Neural cell (in vitro differentiated cells): ENCODE data around the gene PTPRN2. TPM values are rescaled to one million over a fixed set of nuclear protein-coding genes. Genes with fewer than 3 reads are reported as not detected.

Experiments used
- H2AFZ ChIP-seq: fragments of 200-600, 300-800 bp; sonication (generic), shearing (Covaris generic); 2 replicates; pipeline ENCODE4 v1.6.0; 2014; ENCODE audit warnings: low read depth, mild to moderate bottlenecking, antibody characterized with exemption, low read length, moderate library complexity
- H3F3A ChIP-seq: fragments of 200-600 bp; shearing (Covaris generic); 2 replicates; pipeline ENCODE4 v1.6.1; 2016; ENCODE audit warnings: mild to moderate bottlenecking, moderate library complexity, mixed read lengths, antibody characterized with exemption, low read length; ENCODE audit not compliant: insufficient read depth, poor library complexity, severe bottlenecking
- H3K27ac ChIP-seq: fragments of 200-600, 300-800 bp; sonication (generic), shearing (Covaris generic); 2 replicates; pipeline ENCODE4 v1.5.1; 2014; ENCODE audit warnings: mild to moderate bottlenecking, low read length, moderate library complexity
- H3K27me3 ChIP-seq: fragments of 300-800, 200-600 bp; sonication (generic), shearing (Covaris generic); 2 replicates; pipeline ENCODE4 v1.6.0; 2014; ENCODE audit warnings: mild to moderate bottlenecking, low read depth, low read length, moderate library complexity; ENCODE audit not compliant: insufficient read depth
- H3K36me3 ChIP-seq: fragments of 300-800, 200-600 bp; sonication (generic), shearing (Covaris generic); 2 replicates; pipeline ENCODE4 v1.5.1; 2014; ENCODE audit warnings: mild to moderate bottlenecking, antibody characterized with exemption, low read length, moderate library complexity; ENCODE audit not compliant: insufficient read depth
- H3K4me2 ChIP-seq: fragments of 300-800, 200-600 bp; sonication (generic), shearing (Covaris generic); 2 replicates; pipeline ENCODE4 v1.6.0; 2014; ENCODE audit warnings: mild to moderate bottlenecking, low read length
- H3K4me3 ChIP-seq: fragments of 300-800, 200-600 bp; sonication (generic), shearing (Covaris generic); 2 replicates; pipeline ENCODE4 v1.5.1; 2014; ENCODE audit warnings: mild to moderate bottlenecking, low read length, moderate library complexity
- H3K79me2 ChIP-seq: fragments of 200-600 bp; shearing (Covaris generic); replicated peaks from 2 replicates; pipeline ENCODE4 v1.6.0; 2014; ENCODE audit warnings: mild to moderate bottlenecking, low read length, moderate library complexity; ENCODE audit not compliant: insufficient read depth
- H3K9ac ChIP-seq: fragments of 300-800, 200-600 bp; sonication (generic), shearing (Covaris generic); 2 replicates; pipeline ENCODE4 v1.6.1; 2016; ENCODE audit warnings: mild to moderate bottlenecking, low read length, mixed read lengths
- H3K9me2 ChIP-seq: fragments of 200-600 bp; shearing (Covaris generic); 2 replicates; pipeline ENCODE4 v1.6.1; 2016; ENCODE audit warnings: mild to moderate bottlenecking, low read length, mixed read lengths; ENCODE audit not compliant: insufficient read depth
- H3K9me3 ChIP-seq: fragments of 200-600, 300-800 bp; sonication (generic), shearing (Covaris generic); 2 replicates; pipeline ENCODE4 v1.6.1; 2016; ENCODE audit warnings: mild to moderate bottlenecking, mixed run types, low read length, moderate library complexity, mixed read lengths
- H4K20me1 ChIP-seq: fragments of 200-600 bp; shearing (Covaris generic); 2 replicates; pipeline ENCODE4 v1.6.1; 2016; ENCODE audit warnings: mild to moderate bottlenecking, mixed run types; ENCODE audit not compliant: insufficient read depth
- CTCF ChIP-seq: fragments of 450-650 bp; IDR thresholded peaks from 2 replicates; pipeline ENCODE4 v1.5.1; 2014; ENCODE audit warnings: antibody characterized with exemption, mild to moderate bottlenecking, moderate library complexity; ENCODE audit not compliant: poor library complexity, severe bottlenecking
- EP300 ChIP-seq: fragments of 450-650 bp; conservative IDR thresholded peaks from 2 replicates; pipeline ENCODE4 v1.6.1; 2014; ENCODE audit warnings: antibody characterized with exemption, mild to moderate bottlenecking, moderate library complexity; ENCODE audit not compliant: poor library complexity, severe bottlenecking
- EZH2 ChIP-seq: fragments of 200-600, 300-800 bp; shearing (Covaris generic), sonication (generic); IDR thresholded peaks from 2 replicates; pipeline ENCODE4 v1.6.1; 2014; ENCODE audit warnings: antibody characterized with exemption, low read length, borderline replicate concordance, mild to moderate bottlenecking; ENCODE audit not compliant: insufficient read depth, poor library complexity, severe bottlenecking
- MXI1 ChIP-seq: fragments of 450-650 bp; conservative IDR thresholded peaks from 2 replicates; pipeline ENCODE4 v1.6.1; 2014; ENCODE audit warnings: antibody characterized with exemption, mild to moderate bottlenecking; ENCODE audit not compliant: poor library complexity, severe bottlenecking
- POLR2AphosphoS5 ChIP-seq: IDR thresholded peaks from 2 replicates; pipeline ENCODE4 v1.6.1; 2012
- RAD21 ChIP-seq: fragments of 450-650 bp; conservative IDR thresholded peaks from 2 replicates; pipeline ENCODE4 v1.6.1; 2014; ENCODE audit warnings: antibody characterized with exemption, mild to moderate bottlenecking, moderate library complexity
- SMC3 ChIP-seq: fragments of 450-650 bp; conservative IDR thresholded peaks from 2 replicates; pipeline ENCODE4 v1.6.1; 2014; ENCODE audit warnings: antibody characterized with exemption, mild to moderate bottlenecking, moderate library complexity; ENCODE audit not compliant: poor library complexity
- TAF1 ChIP-seq: IDR thresholded peaks from 2 replicates; pipeline ENCODE4 v1.6.1; 2012; ENCODE audit warnings: low read depth
- polyA plus RNA-seq: library from polyadenylated mRNA; depleted of rRNA; stranded (reverse); fragments of >200 nt; gene quantifications from 2 replicates; pipeline ENCODE4 v1.2.3, GENCODE V29; 2014
- TF ChIP-seq, protein P1 (sequence below): IDR thresholded peaks from 2 replicates; pipeline ENCODE4 v1.6.1; 2012; ENCODE audit warnings: borderline replicate concordance

PTPRN2 gene
- polyA plus RNA-seq, 1 donor from 2014 or later: 31.0 TPM

- Histone ChIP-seq H2AFZ (no peak overlapping the region), H3K9me2 (no peaks in the 10 kb centered on the region), H3K9ac (no peak overlapping the region), H3K4me3 (no peak overlapping the region), H3K4me2 (no peak overlapping the region), H3F3A (no peaks in the 10 kb centered on the region), H3K27ac (no peak overlapping the region), H3K36me3 (peaks cover 19% of the 10 kb centered on the region), H3K9me3 (peaks cover 12% of the 10 kb centered on the region), H4K20me1 (no peaks in the 10 kb centered on the region), H3K79me2 (peaks cover 72% of the 10 kb centered on the region), H3K27me3 (no peaks in the 10 kb centered on the region)
- TF ChIP-seq EP300 (no peak), TAF1 (no peak), MXI1 (no peak), SMC3 (no peak), RAD21 (no peak), POLR2AphosphoS5 (no peak)
- TF ChIP-seq, protein P1, sequence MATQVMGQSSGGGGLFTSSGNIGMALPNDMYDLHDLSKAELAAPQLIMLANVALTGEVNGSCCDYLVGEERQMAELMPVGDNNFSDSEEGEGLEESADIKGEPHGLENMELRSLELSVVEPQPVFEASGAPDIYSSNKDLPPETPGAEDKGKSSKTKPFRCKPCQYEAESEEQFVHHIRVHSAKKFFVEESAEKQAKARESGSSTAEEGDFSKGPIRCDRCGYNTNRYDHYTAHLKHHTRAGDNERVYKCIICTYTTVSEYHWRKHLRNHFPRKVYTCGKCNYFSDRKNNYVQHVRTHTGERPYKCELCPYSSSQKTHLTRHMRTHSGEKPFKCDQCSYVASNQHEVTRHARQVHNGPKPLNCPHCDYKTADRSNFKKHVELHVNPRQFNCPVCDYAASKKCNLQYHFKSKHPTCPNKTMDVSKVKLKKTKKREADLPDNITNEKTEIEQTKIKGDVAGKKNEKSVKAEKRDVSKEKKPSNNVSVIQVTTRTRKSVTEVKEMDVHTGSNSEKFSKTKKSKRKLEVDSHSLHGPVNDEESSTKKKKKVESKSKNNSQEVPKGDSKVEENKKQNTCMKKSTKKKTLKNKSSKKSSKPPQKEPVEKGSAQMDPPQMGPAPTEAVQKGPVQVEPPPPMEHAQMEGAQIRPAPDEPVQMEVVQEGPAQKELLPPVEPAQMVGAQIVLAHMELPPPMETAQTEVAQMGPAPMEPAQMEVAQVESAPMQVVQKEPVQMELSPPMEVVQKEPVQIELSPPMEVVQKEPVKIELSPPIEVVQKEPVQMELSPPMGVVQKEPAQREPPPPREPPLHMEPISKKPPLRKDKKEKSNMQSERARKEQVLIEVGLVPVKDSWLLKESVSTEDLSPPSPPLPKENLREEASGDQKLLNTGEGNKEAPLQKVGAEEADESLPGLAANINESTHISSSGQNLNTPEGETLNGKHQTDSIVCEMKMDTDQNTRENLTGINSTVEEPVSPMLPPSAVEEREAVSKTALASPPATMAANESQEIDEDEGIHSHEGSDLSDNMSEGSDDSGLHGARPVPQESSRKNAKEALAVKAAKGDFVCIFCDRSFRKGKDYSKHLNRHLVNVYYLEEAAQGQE: no peak
These were observed 952.0 kb downstream of the PTPRN2 start for GRCh38 chr7:157635669-157636068.

DNA sequence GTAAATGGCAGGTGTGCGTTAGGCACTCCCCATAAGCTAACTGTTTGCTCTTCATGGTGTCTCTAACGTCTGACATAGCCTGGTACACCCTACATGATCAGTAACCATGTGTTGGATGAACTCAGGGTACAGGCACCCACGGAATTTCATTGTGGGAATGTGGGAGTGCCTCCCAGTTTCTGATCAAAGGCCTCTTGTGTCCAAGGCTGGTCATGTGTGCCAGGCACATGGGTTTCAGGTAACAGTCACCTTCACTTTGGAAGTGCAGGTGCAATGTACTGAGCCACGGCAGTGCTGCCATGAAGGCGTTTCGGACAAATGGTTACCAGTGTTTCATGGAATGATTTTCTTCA lies 952.5 kb downstream of the PTPRN2 start:
- TF ChIP-seq EP300: no peak
- no peak for TF ChIP-seq CTCF
- no peak for TF ChIP-seq TAF1
- no peak for TF ChIP-seq RAD21
- TF ChIP-seq, protein P1: no peak
- TF ChIP-seq SMC3: no peak
- no peak for TF ChIP-seq EZH2
- no peak for TF ChIP-seq MXI1
- TF ChIP-seq POLR2AphosphoS5: no peak
- Histone ChIP-seq H3K4me2 (no peak overlapping the region), H3K4me3 (no peak overlapping the region)

More for the DNA sequence above, 952.5 kb downstream of the PTPRN2 start:
- Histone ChIP-seq H4K20me1 (no peaks in the 10 kb centered on the region), H3K36me3 (peaks cover 14% of the 10 kb centered on the region), H3K79me2 (peaks cover 67% of the 10 kb centered on the region), H3K9ac (no peak overlapping the region), H2AFZ (no peak overlapping the region), H3K9me2 (no peaks in the 10 kb centered on the region), H3F3A (no peaks in the 10 kb centered on the region), H3K27me3 (no peaks in the 10 kb centered on the region), H3K9me3 (peaks cover 6% of the 10 kb centered on the region), H3K27ac (no peak overlapping the region)
